GM19438 (cell line): ENCODE results near the gene DCLRE1A.
A peak's percentile ranks its signal among the peaks of the same experiment; 100 is the strongest.

Source experiments
- ATAC-seq: cut with Tn5 transposase; IDR thresholded peaks from one replicate; pipeline ENCODE4 v1.9.1; 2021; ENCODE audit warnings: low read depth; ENCODE audit not compliant: unreplicated experiment

The DCLRE1A gene

DNA sequence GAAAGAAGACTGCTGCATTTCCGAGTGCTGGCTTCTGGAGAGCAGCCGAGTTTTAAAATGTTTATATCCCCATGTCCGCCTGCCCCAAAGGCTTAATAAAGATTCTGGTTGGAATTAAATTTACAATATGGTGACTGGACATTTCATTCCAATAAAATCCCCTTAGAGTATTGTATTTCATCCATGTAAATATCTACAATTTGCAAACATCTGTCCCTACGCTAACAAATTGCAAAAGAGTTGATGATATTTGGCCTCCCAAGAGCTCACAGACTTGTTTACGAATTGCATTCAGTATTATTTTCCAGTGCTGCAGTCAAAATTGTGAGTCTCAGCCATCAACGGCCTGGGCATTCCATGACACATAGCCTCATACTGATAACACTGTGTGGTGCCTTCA lies 52.3 kb downstream of the DCLRE1A start:
- ATAC-seq, result no peak

DNA sequence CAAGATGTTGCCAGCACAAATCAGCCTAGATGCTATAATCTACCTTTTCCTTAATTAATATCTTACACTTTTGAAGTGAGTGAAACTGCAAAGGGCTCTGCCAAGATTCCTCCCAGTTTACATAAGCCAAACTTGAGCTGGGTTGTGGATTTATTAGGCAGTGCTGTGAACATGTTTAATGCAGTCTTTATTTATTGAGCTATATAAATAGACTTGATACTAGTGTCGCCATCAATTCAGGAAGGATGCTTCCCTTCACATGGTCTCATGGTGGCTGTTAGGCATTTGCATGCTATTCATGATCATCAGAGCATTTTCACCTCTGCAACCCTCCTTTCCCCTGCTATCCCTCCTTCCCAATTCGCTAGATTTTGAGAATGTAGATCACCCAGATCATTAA lies 62.2 kb downstream of the DCLRE1A start:
- ATAC-seq, result no peak

DNA sequence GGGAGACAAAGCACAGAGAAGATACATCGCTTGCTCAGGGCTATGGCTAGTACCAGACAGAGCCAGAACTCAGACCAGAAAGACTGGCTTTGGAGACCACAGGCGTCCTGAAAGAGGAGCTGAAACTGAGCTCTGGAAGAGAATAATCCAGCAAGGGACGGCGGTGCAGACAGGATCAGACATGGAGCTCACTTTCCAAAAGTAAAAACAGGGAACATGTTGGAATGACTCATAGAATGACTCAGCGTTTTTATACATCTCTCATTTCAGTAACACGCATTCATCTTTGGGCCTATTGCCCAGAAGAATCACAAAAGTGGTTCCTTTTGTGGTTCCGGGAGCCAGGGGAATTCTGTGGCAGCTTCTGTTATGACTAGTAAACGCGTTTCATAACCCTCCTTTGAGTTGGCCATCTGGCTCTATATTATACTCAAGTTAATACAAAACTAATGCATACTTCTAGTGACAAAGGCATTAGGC lies 65.2 kb downstream of the DCLRE1A start:
- peak; percentile 78 for ATAC-seq
